Gastrocnemius medialis (tissue), 4 donors: Measurements from ENCODE around the gene PDE4D. TPM values are rescaled to one million over a fixed set of nuclear protein-coding genes. Genes with fewer than 3 reads are reported as not detected.

ENCODE experiments used
- ATAC-seq, 2 donors: fragments of 150-250 bp; one replicate each; pipeline ENCODE4 v1.9.1; 2016
- DNase-seq, 2 donors: peaks; one replicate each; pipeline ENCODE4 v3.0.0-alpha.2; 2019
- H3K27ac ChIP-seq, 4 donors: fragments of 200-600 bp; sonication (generic); 1 replicate in 1 of 4; 2 replicates in 3 of 4; pipeline ENCODE4 v1.5.1; 2016 to 2018; ENCODE audit warnings: mild to moderate bottlenecking in 2 of 4, moderate library complexity in 1 of 4
- H3K27me3 ChIP-seq, 3 donors: fragments of 200-600 bp; sonication (generic) in 2 of 3; 1 replicate in 1 of 3; 2 replicates in 2 of 3; pipeline versions ENCODE4 v1.5.1 to v1.6.0; 2016 to 2019; ENCODE audit warnings: mild to moderate bottlenecking in 1 of 3, moderate library complexity in 1 of 3
- H3K36me3 ChIP-seq, 2 donors: fragments of 200-600 bp; sonication (generic) in 1 of 2; one replicate each; pipeline ENCODE4 v1.5.1; 2017 to 2018
- H3K4me1 ChIP-seq, 2 donors: fragments of 200-600 bp; sonication (generic) in 1 of 2; one replicate each; pipeline ENCODE4 v1.5.1; 2016 to 2017; ENCODE audit warnings: mild to moderate bottlenecking in 2 of 2
- H3K4me3 ChIP-seq, 4 donors: fragments of 200-600 bp; sonication (generic) in 3 of 4; 1 replicate in 1 of 4; 2 replicates in 3 of 4; pipeline ENCODE4 v1.5.1; 2016 to 2019; ENCODE audit warnings: mild to moderate bottlenecking in 2 of 4
- H3K9me3 ChIP-seq, 3 donors: fragments of 200-600 bp; sonication (generic) in 2 of 3; 1 replicate in 1 of 3; 2 replicates in 2 of 3; pipeline ENCODE4 v1.5.1; 2016 to 2019
- POLR2A ChIP-seq, 2 donors: fragments of 450-650 bp; IDR thresholded peaks; one replicate each; pipeline ENCODE4 v1.6.1; 2017; ENCODE audit warnings: antibody characterized with exemption in 2 of 2, mild to moderate bottlenecking in 2 of 2, moderate library complexity in 2 of 2
- in situ Hi-C, 4 donors: fragments of 200-750 bp; cut with MboI; loops; one replicate each; pipeline versions ENCODE4 v1.15.0 to v1.8.0; 2017; ENCODE audit warnings: low sequenced_read_pairs in 4 of 4
- intact Hi-C: fragments of 100-400 bp; cut with DNase I; formaldehyde crosslinking; loops from one replicate; pipeline ENCODE4 v1.15.1; 2023; ENCODE audit warnings: low total_unique reads
- total RNA-seq, 4 donors: library from RNA; depleted of rRNA; stranded (reverse); fragments of >200 nt; gene quantifications; one replicate each; pipeline versions ENCODE4 v1.1.0 to v1.2.3, GENCODE V29; 2016
- TF ChIP-seq, protein P1 (sequence below), 5 experiments: fragments of 450-650 bp in 3 of 5; fragments of 200-600 bp in 2 of 5; sonication (generic) in 2 of 5; IDR thresholded peaks in 4 of 5; conservative IDR thresholded peaks in 1 of 5; 1 replicate in 4 of 5; 2 replicates in 1 of 5; pipeline ENCODE4 v1.5.1; 2016 to 2019; ENCODE audit warnings: antibody characterized with exemption in 5 of 5, mild to moderate bottlenecking in 3 of 5, moderate library complexity in 3 of 5

Gene PDE4D
- total RNA-seq, 4 donors from 2014 or later, result 133 to 223 (median 185) TPM

DNA sequence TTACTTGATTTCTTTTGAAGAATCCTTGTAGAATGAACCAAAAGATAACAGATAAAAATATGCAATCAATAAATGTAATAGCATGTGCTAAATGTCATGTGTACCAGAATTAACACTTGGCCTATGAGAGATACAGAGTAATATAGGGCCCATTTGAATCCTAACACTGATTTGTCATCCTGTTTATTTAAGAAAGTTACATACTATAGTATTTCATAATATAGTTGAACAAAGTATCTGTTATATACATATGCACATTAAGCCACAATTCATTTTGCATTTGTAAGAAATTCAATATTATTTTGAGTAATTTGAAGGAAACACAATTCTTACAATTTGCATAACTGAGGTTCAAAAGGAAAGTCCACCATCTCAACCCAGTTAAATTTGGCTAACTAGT lies 389.5 kb downstream of the PDE4D start:
- Histone ChIP-seq H3K4me1 (peaks cover 46 to 55% of the 10 kb centered on the region in 2 donors), H3K4me3 (no peak overlapping the region), H3K9me3 (no peaks in the 10 kb centered on the region), H3K36me3 (no peaks in the 10 kb centered on the region), H3K27me3 (no peaks in the 10 kb centered on the region), H3K27ac (peak overlapping the region; percentile 36 to 60 (median 47))
- in situ Hi-C loops, result loop anchor here in 3 of 4 donors (10.0 kb wide), 2 partner anchors 161 to 301 kb away; no protein-coding TSS in a partner anchor
- ATAC-seq (no peak), DNase-seq (no peak)
- intact Hi-C loops, result loop anchor here (2.0 to 10.0 kb wide), 2 partner anchors 163 to 319 kb away; no protein-coding TSS in a partner anchor
- no peak for TF ChIP-seq POLR2A (IDR thresholded peaks at IDR 0.05)
- TF ChIP-seq, protein P1, sequence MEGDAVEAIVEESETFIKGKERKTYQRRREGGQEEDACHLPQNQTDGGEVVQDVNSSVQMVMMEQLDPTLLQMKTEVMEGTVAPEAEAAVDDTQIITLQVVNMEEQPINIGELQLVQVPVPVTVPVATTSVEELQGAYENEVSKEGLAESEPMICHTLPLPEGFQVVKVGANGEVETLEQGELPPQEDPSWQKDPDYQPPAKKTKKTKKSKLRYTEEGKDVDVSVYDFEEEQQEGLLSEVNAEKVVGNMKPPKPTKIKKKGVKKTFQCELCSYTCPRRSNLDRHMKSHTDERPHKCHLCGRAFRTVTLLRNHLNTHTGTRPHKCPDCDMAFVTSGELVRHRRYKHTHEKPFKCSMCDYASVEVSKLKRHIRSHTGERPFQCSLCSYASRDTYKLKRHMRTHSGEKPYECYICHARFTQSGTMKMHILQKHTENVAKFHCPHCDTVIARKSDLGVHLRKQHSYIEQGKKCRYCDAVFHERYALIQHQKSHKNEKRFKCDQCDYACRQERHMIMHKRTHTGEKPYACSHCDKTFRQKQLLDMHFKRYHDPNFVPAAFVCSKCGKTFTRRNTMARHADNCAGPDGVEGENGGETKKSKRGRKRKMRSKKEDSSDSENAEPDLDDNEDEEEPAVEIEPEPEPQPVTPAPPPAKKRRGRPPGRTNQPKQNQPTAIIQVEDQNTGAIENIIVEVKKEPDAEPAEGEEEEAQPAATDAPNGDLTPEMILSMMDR (IDR thresholded peaks at IDR 0.05 in 4 of 5, conservative IDR thresholded peaks at IDR 0.05 in 1 of 5), result no peak

DNA sequence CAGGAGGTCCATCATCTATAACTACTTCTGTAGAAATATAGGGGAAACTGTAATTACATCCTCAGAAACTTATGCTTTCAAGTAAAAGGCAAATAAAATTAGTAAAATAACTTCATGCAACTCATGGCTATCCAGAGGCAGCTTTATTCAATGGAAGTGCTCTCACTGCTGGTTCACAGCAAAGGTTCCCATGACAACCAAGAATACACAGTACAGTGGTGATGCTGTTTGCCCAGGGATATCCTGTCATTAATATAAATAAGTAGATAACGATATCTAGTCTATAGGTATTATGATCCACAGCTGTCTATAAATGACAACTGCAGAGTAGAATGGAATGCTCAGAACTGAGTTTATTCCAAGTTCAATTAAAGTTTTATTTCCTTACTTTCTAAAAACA lies 390.3 kb downstream of the PDE4D start:
- peak overlapping the region in 3 of 4 donors; percentile 37 to 60 (median 57) for H3K27ac ChIP-seq
- peaks cover 50 to 62% of the 10 kb centered on the region in 2 donors for H3K4me1 ChIP-seq
- H3K36me3 ChIP-seq, result no peaks in the 10 kb centered on the region
- no peaks in the 10 kb centered on the region for H3K9me3 ChIP-seq
- ATAC-seq (no peak), DNase-seq (no peak)
- H3K4me3 ChIP-seq, result no peak overlapping the region
- in situ Hi-C loops (loop anchor here in 3 of 4 donors (10.0 kb wide), 2 partner anchors 162 to 302 kb away; no protein-coding TSS in a partner anchor), intact Hi-C loops (loop anchor here (10.0 kb wide), 1 partner anchor 318 kb away; no protein-coding TSS in a partner anchor)
- TF ChIP-seq, protein P1 (IDR thresholded peaks at IDR 0.05 in 4 of 5, conservative IDR thresholded peaks at IDR 0.05 in 1 of 5), result no peak
- TF ChIP-seq POLR2A (IDR thresholded peaks at IDR 0.05), result no peak
- H3K27me3 ChIP-seq, result no peaks in the 10 kb centered on the region

DNA sequence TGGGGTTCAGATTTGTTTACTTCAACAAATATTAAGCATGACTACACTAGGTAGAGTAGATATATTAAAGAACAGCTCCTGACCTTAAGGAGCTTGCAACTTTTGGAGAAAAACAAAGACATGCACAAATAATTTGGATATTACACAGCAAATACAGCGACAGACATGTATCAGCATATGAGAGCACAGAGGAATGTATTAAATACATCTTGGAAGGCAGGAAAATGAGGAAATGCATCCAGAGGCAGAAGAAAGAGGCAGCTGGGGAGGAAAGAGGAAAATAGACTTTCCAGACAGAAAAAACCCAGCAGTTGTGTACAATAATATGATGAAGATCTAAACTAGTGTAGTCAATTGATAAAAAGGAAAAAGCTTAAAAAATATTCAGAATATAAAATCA lies 392.2 kb downstream of the PDE4D start:
- intact Hi-C loops (loop anchor here (10.0 kb wide), 1 partner anchor 317 kb away; no protein-coding TSS in a partner anchor), in situ Hi-C loops (loop anchor here in 3 of 4 donors (10.0 kb wide), 2 partner anchors 163 to 303 kb away; no protein-coding TSS in a partner anchor)
- no peak overlapping the region for H3K4me3 ChIP-seq
- H3K9me3 ChIP-seq, result no peaks in the 10 kb centered on the region
- H3K27me3 ChIP-seq, result no peaks in the 10 kb centered on the region
- H3K36me3 ChIP-seq, result no peaks in the 10 kb centered on the region
- peak overlapping the region in 3 of 4 donors; percentile 11 to 68 (median 47) for H3K27ac ChIP-seq
- peaks cover 54 to 64% of the 10 kb centered on the region in 2 donors for H3K4me1 ChIP-seq
- DNase-seq, result no peak
- no peak for TF ChIP-seq POLR2A (IDR thresholded peaks at IDR 0.05)
- TF ChIP-seq, protein P1 (IDR thresholded peaks at IDR 0.05 in 4 of 5, conservative IDR thresholded peaks at IDR 0.05 in 1 of 5), result no peak
- no peak for ATAC-seq

DNA sequence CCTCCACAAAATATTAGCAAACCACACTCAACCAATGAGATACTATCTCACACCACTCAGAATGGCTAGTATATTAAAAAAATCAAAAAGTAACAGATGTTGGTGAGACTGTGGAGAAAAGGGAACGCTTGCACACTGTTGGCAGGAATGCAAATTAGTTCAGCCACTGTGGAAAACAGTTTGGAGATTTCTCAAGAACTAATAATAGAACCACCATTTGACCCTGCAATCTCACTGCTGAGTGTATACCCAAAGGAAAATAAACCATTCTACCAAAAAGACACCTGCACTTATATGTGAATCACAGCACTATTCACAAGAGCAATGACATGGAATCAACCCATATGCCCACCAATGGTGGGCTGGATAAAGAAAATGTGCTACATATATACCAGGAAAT lies 393.5 kb downstream of the PDE4D start:
- ATAC-seq (peak; percentile 63 to 67), DNase-seq (no peak)
- no peak overlapping the region for H3K4me3 ChIP-seq
- peaks cover 45 to 61% of the 10 kb centered on the region in 2 donors for H3K4me1 ChIP-seq
- in situ Hi-C loops (loop anchor here in 3 of 4 donors (10.0 kb wide), 2 partner anchors 165 to 305 kb away; no protein-coding TSS in a partner anchor), intact Hi-C loops (loop anchor here (10.0 kb wide), 1 partner anchor 315 kb away; no protein-coding TSS in a partner anchor)
- H3K36me3 ChIP-seq, result no peaks in the 10 kb centered on the region
- TF ChIP-seq, protein P1 (IDR thresholded peaks at IDR 0.05 in 4 of 5, conservative IDR thresholded peaks at IDR 0.05 in 1 of 5), result no peak
- TF ChIP-seq POLR2A (IDR thresholded peaks at IDR 0.05), result no peak
- H3K27ac ChIP-seq, result peak overlapping the region; percentile 32 to 68 (median 49)
- H3K9me3 ChIP-seq, result no peaks in the 10 kb centered on the region
- H3K27me3 ChIP-seq, result no peaks in the 10 kb centered on the region
